22Rv1 (cell line): Measurements from ENCODE around the gene PMM2.

Source experiments
- H3K27ac ChIP-seq: fragments of 450-650 bp; 2 replicates; pipeline ENCODE4 v1.5.1; 2017
- CTCF ChIP-seq: fragments of 450-650 bp; IDR thresholded peaks from 2 replicates; pipeline ENCODE4 v1.5.1; 2017; ENCODE audit warnings: mild to moderate bottlenecking
- ZFX ChIP-seq: fragments of 450-650 bp; IDR thresholded peaks from 2 replicates; pipeline ENCODE4 v1.6.1; 2017; ENCODE audit warnings: antibody characterized with exemption, borderline replicate concordance

The PMM2 gene

GRCh38 chr16:8848231-8848938 lies 50.7 kb downstream of the PMM2 start:
- no peak overlapping the region for H3K27ac ChIP-seq
- no peak for TF ChIP-seq CTCF
- TF ChIP-seq ZFX = no peak

- H3K27ac ChIP-seq = no peak overlapping the region
- TF ChIP-seq ZFX (no peak), CTCF (no peak)
Measured at GRCh38 chr16:8848939-8849391, 51.3 kb downstream of the PMM2 start.

- TF ChIP-seq ZFX = no peak
- no peak for TF ChIP-seq CTCF
Measured at GRCh38 chr16:8849411-8850011, 51.9 kb downstream of the PMM2 start.

GRCh38 chr16:8850279-8850885 lies 52.7 kb downstream of the PMM2 start:
- no peak overlapping the region for H3K27ac ChIP-seq

More at GRCh38 chr16:8849411-8850011, 51.9 kb downstream of the PMM2 start:
- no peak overlapping the region for H3K27ac ChIP-seq

GRCh38 chr16:8851761-8852403 lies 54.2 kb downstream of the PMM2 start:
- no peak overlapping the region for H3K27ac ChIP-seq
- TF ChIP-seq ZFX = no peak
- TF ChIP-seq CTCF = no peak

More at GRCh38 chr16:8850279-8850885, 52.7 kb downstream of the PMM2 start:
- TF ChIP-seq CTCF = no peak
- TF ChIP-seq ZFX = no peak

DNA sequence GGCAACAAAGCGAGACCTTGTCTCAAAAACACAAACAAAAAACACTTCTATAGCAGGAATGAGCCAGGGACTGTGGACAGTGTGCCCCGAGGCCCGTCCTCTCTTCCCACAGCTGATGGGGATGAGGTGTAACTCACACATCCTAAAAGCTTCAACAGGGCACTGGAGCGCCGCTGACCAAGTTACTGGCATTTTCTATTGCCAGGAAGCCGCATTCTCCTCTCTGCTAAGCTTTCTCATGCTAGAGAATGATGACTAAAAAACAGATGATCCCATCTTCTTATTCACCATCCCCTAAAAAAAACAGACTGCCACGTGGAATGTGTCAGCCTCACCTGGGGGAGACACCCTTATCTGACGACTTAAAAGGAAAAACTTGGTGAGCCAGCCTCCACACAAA lies 54.9 kb downstream of the PMM2 start:
- H3K27ac ChIP-seq = no peak overlapping the region

More for the DNA sequence above, 54.9 kb downstream of the PMM2 start:
- TF ChIP-seq CTCF = no peak
- no peak for TF ChIP-seq ZFX
